Mesendoderm (in vitro differentiated cells): ENCODE data around the gene DNAH17.

Experiments used
- DNase-seq: peaks from one replicate; pipeline ENCODE4 v3.0.0; 2013
- H2AK5ac ChIP-seq: 2 replicates; pipeline ENCODE4 v1.6.1; 2013; ENCODE audit warnings: low read length, inconsistent platforms
- H2BK120ac ChIP-seq: 2 replicates; pipeline ENCODE4 v1.6.1; 2013; ENCODE audit warnings: low read depth, mild to moderate bottlenecking, low read length, moderate library complexity, mixed read lengths
- H2BK15ac ChIP-seq: replicated peaks from 2 replicates; pipeline ENCODE4 v1.6.1; 2013; ENCODE audit warnings: low read depth, mild to moderate bottlenecking, moderate library complexity
- H2BK5ac ChIP-seq: 2 replicates; pipeline ENCODE4 v1.6.1; 2013; ENCODE audit warnings: low read length, inconsistent platforms
- H3K18ac ChIP-seq: 2 replicates; pipeline ENCODE4 v1.6.1; 2013; ENCODE audit warnings: mild to moderate bottlenecking, low read length, mixed read lengths
- H3K23ac ChIP-seq: one replicate; pipeline ENCODE4 v1.6.1; 2013; ENCODE audit warnings: low read length
- H3K27ac ChIP-seq: 2 replicates; pipeline ENCODE4 v1.5.1; 2013; ENCODE audit warnings: low read depth, mild to moderate bottlenecking, inconsistent platforms, low read length, moderate library complexity
- H3K27me3 ChIP-seq: 2 replicates; pipeline ENCODE4 v1.6.1; 2013; ENCODE audit warnings: low read length, control low read depth, mild to moderate bottlenecking, inconsistent platforms; ENCODE audit not compliant: insufficient read depth, poor library complexity
- H3K36me3 ChIP-seq: 2 replicates; pipeline ENCODE4 v1.6.1; 2013; ENCODE audit warnings: low read length, inconsistent platforms; ENCODE audit not compliant: control insufficient read depth, insufficient read depth
- H3K4ac ChIP-seq: one replicate; pipeline ENCODE4 v1.6.1; 2013; ENCODE audit warnings: low read depth, mild to moderate bottlenecking, low read length, moderate library complexity
- H3K4me1 ChIP-seq: 2 replicates; pipeline ENCODE4 v1.6.1; 2013; ENCODE audit warnings: low read depth, low read length, inconsistent platforms; ENCODE audit not compliant: control insufficient read depth
- H3K4me2 ChIP-seq: 2 replicates; pipeline ENCODE4 v1.6.1; 2013; ENCODE audit warnings: low read length
- H3K4me3 ChIP-seq: 2 replicates; pipeline ENCODE4 v1.5.1; 2013; ENCODE audit warnings: mild to moderate bottlenecking, low read length
- H3K56ac ChIP-seq: one replicate; pipeline ENCODE4 v1.6.1; 2013; ENCODE audit warnings: low read length
- H3K79me1 ChIP-seq: 2 replicates; pipeline ENCODE4 v1.6.1; 2013; ENCODE audit warnings: low read length, inconsistent platforms
- H3K79me2 ChIP-seq: 2 replicates; pipeline ENCODE4 v1.6.1; 2013; ENCODE audit warnings: mild to moderate bottlenecking, low read length; ENCODE audit not compliant: control insufficient read depth, insufficient read depth
- H3K9ac ChIP-seq: 2 replicates; pipeline ENCODE4 v1.6.1; 2013; ENCODE audit warnings: low read length, inconsistent platforms
- H4K5ac ChIP-seq: one replicate; pipeline ENCODE4 v1.6.1; 2013; ENCODE audit warnings: low read length
- H4K8ac ChIP-seq: one replicate; pipeline ENCODE4 v1.6.1; 2013; ENCODE audit warnings: low read depth, mild to moderate bottlenecking, control low read depth, low read length, moderate library complexity
- WGBS: extraction: QIAGEN DNeasy Blood & Tissue Kit; methylation state at CpG from one replicate; pipeline ENCODE4 v1.1.7; 2013; ENCODE audit warnings: low lambda C conversion rate, missing lambda C conversion rate; ENCODE audit not compliant: insufficient coverage; ENCODE audit errors: extremely low coverage; 5-methylcytosine and 5-hydroxymethylcytosine counted together

The DNAH17 gene

GRCh38 chr17:78557598-78558039 is 19.6 kb downstream of the DNAH17 start:
- H3K79me1 ChIP-seq, result no peaks in the 10 kb centered on the region
- no peak overlapping the region for H3K23ac ChIP-seq
- no peak overlapping the region for H3K56ac ChIP-seq
- no peaks in the 10 kb centered on the region for H3K79me2 ChIP-seq
- H2BK15ac ChIP-seq, result no peak overlapping the region
- no peak overlapping the region for H3K18ac ChIP-seq
- no peak overlapping the region for H2BK120ac ChIP-seq
- peak; percentile 32 for DNase-seq
- no peak overlapping the region for H2BK5ac ChIP-seq
- H3K4me3 ChIP-seq, result no peak overlapping the region
- no peak overlapping the region for H4K8ac ChIP-seq
- no peak overlapping the region for H3K4ac ChIP-seq
- no peak overlapping the region for H3K4me2 ChIP-seq
- no CpG with 5 or more reads among the region's 2 CpGs for WGBS
- no peaks in the 10 kb centered on the region for H3K27me3 ChIP-seq
- no peak overlapping the region for H2AK5ac ChIP-seq
- H3K27ac ChIP-seq, result no peak overlapping the region
- H3K4me1 ChIP-seq, result no peaks in the 10 kb centered on the region
- H3K9ac ChIP-seq, result no peak overlapping the region
- H3K36me3 ChIP-seq, result no peaks in the 10 kb centered on the region
- H4K5ac ChIP-seq, result no peak overlapping the region

- Histone ChIP-seq H2BK5ac (no peak overlapping the region), H3K4me1 (no peaks in the 10 kb centered on the region), H2BK15ac (no peak overlapping the region), H3K27ac (no peak overlapping the region), H3K79me2 (no peaks in the 10 kb centered on the region), H3K4ac (no peak overlapping the region), H3K27me3 (no peaks in the 10 kb centered on the region), H3K36me3 (no peaks in the 10 kb centered on the region), H3K4me3 (no peak overlapping the region), H4K8ac (no peak overlapping the region), H2BK120ac (no peak overlapping the region), H4K5ac (no peak overlapping the region), H3K9ac (no peak overlapping the region), H3K4me2 (no peak overlapping the region), H3K79me1 (no peaks in the 10 kb centered on the region), H3K23ac (no peak overlapping the region), H3K56ac (no peak overlapping the region), H3K18ac (no peak overlapping the region), H2AK5ac (no peak overlapping the region)
- DNase-seq, result no peak
- WGBS, result no CpG with 5 or more reads among the region's 11 CpGs
These were observed 20.4 kb downstream of the DNAH17 start for GRCh38 chr17:78556812-78557211.

- H3K18ac ChIP-seq, result no peak overlapping the region
These were observed 21.3 kb downstream of the DNAH17 start for GRCh38 chr17:78555746-78556401.

GRCh38 chr17:78550464-78550863 is 26.7 kb downstream of the DNAH17 start:
- H3K4me2 ChIP-seq, result no peak overlapping the region
- no peak overlapping the region for H3K4ac ChIP-seq
- no CpG with 5 or more reads among the region's 6 CpGs for WGBS
- H3K23ac ChIP-seq, result no peak overlapping the region
- H3K4me1 ChIP-seq, result no peaks in the 10 kb centered on the region
- no peaks in the 10 kb centered on the region for H3K79me1 ChIP-seq
- H4K5ac ChIP-seq, result no peak overlapping the region
- H3K36me3 ChIP-seq, result no peaks in the 10 kb centered on the region
- no peak overlapping the region for H3K18ac ChIP-seq
- H2BK15ac ChIP-seq, result no peak overlapping the region
- H2BK5ac ChIP-seq, result no peak overlapping the region
- no peak overlapping the region for H2BK120ac ChIP-seq
- H3K9ac ChIP-seq, result no peak overlapping the region
- no peak overlapping the region for H2AK5ac ChIP-seq
- H4K8ac ChIP-seq, result no peak overlapping the region
- no peaks in the 10 kb centered on the region for H3K27me3 ChIP-seq
- no peak overlapping the region for H3K56ac ChIP-seq
- H3K79me2 ChIP-seq, result no peaks in the 10 kb centered on the region
- H3K27ac ChIP-seq, result no peak overlapping the region
- no peak for DNase-seq
- H3K4me3 ChIP-seq, result no peak overlapping the region

More at GRCh38 chr17:78555746-78556401, 21.3 kb downstream of the DNAH17 start:
- H3K79me1 ChIP-seq, result no peaks in the 10 kb centered on the region
- H2BK120ac ChIP-seq, result no peak overlapping the region
- 100% methylated on average over 1 of the region's 6 CpGs for WGBS
- no peak overlapping the region for H3K9ac ChIP-seq
- no peaks in the 10 kb centered on the region for H3K27me3 ChIP-seq
- no peak overlapping the region for H3K4me3 ChIP-seq
- H3K4me2 ChIP-seq, result no peak overlapping the region
- no peak overlapping the region for H4K5ac ChIP-seq
- H3K4ac ChIP-seq, result no peak overlapping the region
- H3K56ac ChIP-seq, result no peak overlapping the region
- H2BK15ac ChIP-seq, result no peak overlapping the region
- no peak overlapping the region for H4K8ac ChIP-seq
- no peak overlapping the region for H2AK5ac ChIP-seq
- no peak for DNase-seq
- no peak overlapping the region for H3K23ac ChIP-seq
- H3K4me1 ChIP-seq, result no peaks in the 10 kb centered on the region
- no peak overlapping the region for H3K27ac ChIP-seq
- H3K79me2 ChIP-seq, result no peaks in the 10 kb centered on the region
- no peak overlapping the region for H2BK5ac ChIP-seq
- H3K36me3 ChIP-seq, result no peaks in the 10 kb centered on the region

- no peaks in the 10 kb centered on the region for H3K79me1 ChIP-seq
- H4K5ac ChIP-seq, result no peak overlapping the region
- no peaks in the 10 kb centered on the region for H3K36me3 ChIP-seq
- no peaks in the 10 kb centered on the region for H3K27me3 ChIP-seq
- H3K23ac ChIP-seq, result no peak overlapping the region
- no peak overlapping the region for H2AK5ac ChIP-seq
- no peaks in the 10 kb centered on the region for H3K4me1 ChIP-seq
- H3K4me2 ChIP-seq, result no peak overlapping the region
- no peak overlapping the region for H3K4ac ChIP-seq
- H2BK5ac ChIP-seq, result no peak overlapping the region
- no peak overlapping the region for H3K9ac ChIP-seq
- H3K18ac ChIP-seq, result no peak overlapping the region
- no peak overlapping the region for H2BK120ac ChIP-seq
- WGBS, result no CpG with 5 or more reads among the region's 5 CpGs
- no peak overlapping the region for H3K4me3 ChIP-seq
- no peak overlapping the region for H3K27ac ChIP-seq
- no peak overlapping the region for H3K56ac ChIP-seq
- DNase-seq, result no peak
- H3K79me2 ChIP-seq, result no peaks in the 10 kb centered on the region
- no peak overlapping the region for H4K8ac ChIP-seq
- no peak overlapping the region for H2BK15ac ChIP-seq
These were observed 28.5 kb downstream of the DNAH17 start for GRCh38 chr17:78548725-78549124.

GRCh38 chr17:78547035-78547434 is 30.2 kb downstream of the DNAH17 start:
- Histone ChIP-seq H4K5ac (no peak overlapping the region), H4K8ac (no peak overlapping the region), H2BK5ac (no peak overlapping the region), H3K27ac (no peak overlapping the region), H3K79me1 (no peaks in the 10 kb centered on the region), H3K23ac (no peak overlapping the region), H3K18ac (no peak overlapping the region), H3K27me3 (no peaks in the 10 kb centered on the region), H3K4me3 (no peak overlapping the region), H3K36me3 (no peaks in the 10 kb centered on the region), H2BK120ac (no peak overlapping the region), H3K9ac (no peak overlapping the region), H3K56ac (no peak overlapping the region), H3K4me2 (no peak overlapping the region), H2AK5ac (no peak overlapping the region), H2BK15ac (no peak overlapping the region), H3K4ac (no peak overlapping the region), H3K79me2 (no peaks in the 10 kb centered on the region), H3K4me1 (no peaks in the 10 kb centered on the region)
- WGBS, result 100% methylated on average over 1 of the region's 1 CpG
- DNase-seq, result no peak
